Measurements from ENCODE around the gene FYN.

DNA sequence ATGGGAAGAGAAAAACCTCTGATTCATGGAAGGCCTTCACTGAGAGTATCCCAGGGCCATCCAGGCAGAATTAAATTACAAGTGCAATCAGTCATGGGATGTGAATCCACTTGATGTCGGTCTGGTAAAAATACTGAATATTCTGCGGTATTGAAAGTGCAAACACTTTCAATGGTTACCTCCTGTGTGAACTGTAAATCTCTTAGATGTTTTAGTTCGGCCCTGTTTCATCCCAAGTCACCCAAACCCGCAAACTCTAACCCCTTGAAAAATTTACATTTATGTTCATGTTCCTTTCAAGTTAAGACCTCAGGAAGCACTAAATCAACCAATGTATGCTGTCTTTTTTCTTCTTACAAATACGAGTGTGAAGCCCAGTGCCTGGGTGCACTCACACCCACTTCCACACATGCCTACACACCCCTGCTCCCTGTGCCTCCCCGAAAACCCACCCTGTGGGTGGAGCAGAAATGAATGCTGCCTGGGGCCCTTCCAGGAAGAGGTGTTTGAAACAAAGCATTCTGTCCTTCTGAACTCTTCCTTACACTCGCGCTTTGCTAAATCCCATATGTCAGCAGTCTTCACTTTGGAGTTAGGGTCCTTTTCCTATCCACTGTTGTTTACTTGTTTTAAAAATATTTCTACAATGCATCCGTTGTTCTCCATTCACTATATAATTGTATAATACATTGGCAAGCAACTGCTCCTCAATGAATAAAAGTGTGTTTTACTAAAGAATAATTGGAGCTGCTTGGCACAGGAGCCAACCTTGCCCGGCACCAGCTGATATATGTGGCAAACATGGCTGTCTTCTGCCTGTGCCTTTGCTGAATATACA, 62.7 kb downstream of the FYN start:
- TF ChIP-seq, protein P1, sequence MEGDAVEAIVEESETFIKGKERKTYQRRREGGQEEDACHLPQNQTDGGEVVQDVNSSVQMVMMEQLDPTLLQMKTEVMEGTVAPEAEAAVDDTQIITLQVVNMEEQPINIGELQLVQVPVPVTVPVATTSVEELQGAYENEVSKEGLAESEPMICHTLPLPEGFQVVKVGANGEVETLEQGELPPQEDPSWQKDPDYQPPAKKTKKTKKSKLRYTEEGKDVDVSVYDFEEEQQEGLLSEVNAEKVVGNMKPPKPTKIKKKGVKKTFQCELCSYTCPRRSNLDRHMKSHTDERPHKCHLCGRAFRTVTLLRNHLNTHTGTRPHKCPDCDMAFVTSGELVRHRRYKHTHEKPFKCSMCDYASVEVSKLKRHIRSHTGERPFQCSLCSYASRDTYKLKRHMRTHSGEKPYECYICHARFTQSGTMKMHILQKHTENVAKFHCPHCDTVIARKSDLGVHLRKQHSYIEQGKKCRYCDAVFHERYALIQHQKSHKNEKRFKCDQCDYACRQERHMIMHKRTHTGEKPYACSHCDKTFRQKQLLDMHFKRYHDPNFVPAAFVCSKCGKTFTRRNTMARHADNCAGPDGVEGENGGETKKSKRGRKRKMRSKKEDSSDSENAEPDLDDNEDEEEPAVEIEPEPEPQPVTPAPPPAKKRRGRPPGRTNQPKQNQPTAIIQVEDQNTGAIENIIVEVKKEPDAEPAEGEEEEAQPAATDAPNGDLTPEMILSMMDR (IDR thresholded peaks at IDR 0.05; ENCODE audit: low read depth, low read length, missing input control) = no peak
- TF ChIP-seq SP1 (IDR thresholded peaks at IDR 0.05) (no peak), TAF1 (conservative IDR thresholded peaks at IDR 0.05) (no peak), REST (IDR thresholded peaks at IDR 0.05) (no peak), RAD21 (IDR thresholded peaks at IDR 0.05) (no peak)
- TF ChIP-seq, protein P2, sequence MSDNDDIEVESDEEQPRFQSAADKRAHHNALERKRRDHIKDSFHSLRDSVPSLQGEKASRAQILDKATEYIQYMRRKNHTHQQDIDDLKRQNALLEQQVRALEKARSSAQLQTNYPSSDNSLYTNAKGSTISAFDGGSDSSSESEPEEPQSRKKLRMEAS (IDR thresholded peaks at IDR 0.05) = no peak
- TF ChIP-seq, protein P3, sequence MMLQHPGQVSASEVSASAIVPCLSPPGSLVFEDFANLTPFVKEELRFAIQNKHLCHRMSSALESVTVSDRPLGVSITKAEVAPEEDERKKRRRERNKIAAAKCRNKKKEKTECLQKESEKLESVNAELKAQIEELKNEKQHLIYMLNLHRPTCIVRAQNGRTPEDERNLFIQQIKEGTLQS (IDR thresholded peaks at IDR 0.05) = no peak
